H9 (cell line): ENCODE results near the gene SNX7. TPM values are rescaled to one million over a fixed set of nuclear protein-coding genes. Genes with fewer than 3 reads are reported as not detected.

Source experiments
- DNase-seq: peaks from one replicate; pipeline ENCODE4 v3.0.0-alpha.2; 2017
- H2AFZ ChIP-seq: one replicate; pipeline ENCODE4 v1.6.1; 2013; ENCODE audit warnings: mild to moderate bottlenecking, low read length, control low read depth, moderate library complexity
- H2AK5ac ChIP-seq: 2 replicates; pipeline ENCODE4 v1.6.1; 2013; ENCODE audit warnings: low read length, control low read depth, mixed read lengths; ENCODE audit not compliant: insufficient read length
- H2BK120ac ChIP-seq: one replicate; pipeline ENCODE4 v1.6.1; 2013; ENCODE audit warnings: low read depth, mild to moderate bottlenecking, low read length, control low read depth, inconsistent platforms; ENCODE audit not compliant: poor library complexity, severe bottlenecking
- H2BK12ac ChIP-seq: 2 replicates; pipeline ENCODE4 v1.6.1; 2013; ENCODE audit warnings: low read length, control low read depth, mixed read lengths, low read depth; ENCODE audit not compliant: insufficient read length
- H2BK15ac ChIP-seq: 2 replicates; pipeline ENCODE4 v1.6.1; 2013; ENCODE audit warnings: low read depth, low read length, control low read depth
- H2BK20ac ChIP-seq: one replicate; pipeline ENCODE4 v1.6.1; 2013; ENCODE audit warnings: low read depth, mild to moderate bottlenecking, low read length, control low read depth, inconsistent platforms; ENCODE audit not compliant: poor library complexity, severe bottlenecking
- H2BK5ac ChIP-seq: 2 replicates; pipeline ENCODE4 v1.6.1; 2013; ENCODE audit warnings: low read length, control low read depth, mixed read lengths; ENCODE audit not compliant: insufficient read length
- H3K14ac ChIP-seq: 2 replicates; pipeline ENCODE4 v1.6.1; 2013; ENCODE audit warnings: low read length, control low read depth; ENCODE audit not compliant: insufficient read depth
- H3K18ac ChIP-seq: 2 replicates; pipeline ENCODE4 v1.6.1; 2013; ENCODE audit warnings: low read depth, mild to moderate bottlenecking, mixed read lengths, low read length, control low read depth; ENCODE audit not compliant: insufficient read length
- H3K23ac ChIP-seq: 2 replicates; pipeline ENCODE4 v1.6.1; 2013; ENCODE audit warnings: low read length, control low read depth, mixed read lengths, low read depth; ENCODE audit not compliant: insufficient read length
- H3K23me2 ChIP-seq: 2 replicates; pipeline ENCODE4 v1.6.1; 2013; ENCODE audit warnings: low read depth, mild to moderate bottlenecking, mixed read lengths, low read length, control low read depth; ENCODE audit not compliant: insufficient read length, poor library complexity, severe bottlenecking
- H3K27ac ChIP-seq: 2 replicates; pipeline ENCODE4 v1.5.1; 2013; ENCODE audit warnings: low read length, control low read depth, mixed read lengths, low read depth; ENCODE audit not compliant: insufficient read length
- H3K27me3 ChIP-seq: 2 replicates; pipeline ENCODE4 v1.6.1; 2013; ENCODE audit warnings: low read length, control low read depth, inconsistent platforms; ENCODE audit not compliant: insufficient read depth
- H3K4ac ChIP-seq: 2 replicates; pipeline ENCODE4 v1.6.1; 2013; ENCODE audit warnings: low read depth, mild to moderate bottlenecking, control low read depth, inconsistent platforms, low read length, moderate library complexity
- H3K4me1 ChIP-seq: 2 replicates; pipeline ENCODE4 v1.6.1; 2013; ENCODE audit warnings: low read length, control low read depth, inconsistent platforms; ENCODE audit not compliant: insufficient read depth
- H3K4me2 ChIP-seq: 2 replicates; pipeline ENCODE4 v1.6.1; 2013; ENCODE audit warnings: low read length, control low read depth, mixed read lengths; ENCODE audit not compliant: insufficient read length, insufficient read depth
- H3K56ac ChIP-seq: 2 replicates; pipeline ENCODE4 v1.6.1; 2013; ENCODE audit warnings: low read depth, mild to moderate bottlenecking, mixed read lengths, low read length, control low read depth; ENCODE audit not compliant: insufficient read length
- H3K79me1 ChIP-seq: 2 replicates; pipeline ENCODE4 v1.6.1; 2013; ENCODE audit warnings: low read depth, mild to moderate bottlenecking, moderate library complexity, low read length, control low read depth, inconsistent platforms; ENCODE audit not compliant: insufficient read depth, poor library complexity, severe bottlenecking
- H3K79me2 ChIP-seq: 2 replicates; pipeline ENCODE4 v1.6.1; 2013; ENCODE audit warnings: low read length, control low read depth, inconsistent platforms; ENCODE audit not compliant: insufficient read depth
- H3K9ac ChIP-seq: 2 replicates; pipeline ENCODE4 v1.6.1; 2013; ENCODE audit warnings: low read length, control low read depth, mixed read lengths; ENCODE audit not compliant: insufficient read length; ENCODE audit errors: extremely low read depth
- H3K9me3 ChIP-seq: one replicate; pipeline ENCODE4 v1.6.1; 2013; ENCODE audit warnings: low read depth, low read length, inconsistent platforms; ENCODE audit not compliant: control insufficient read depth
- H3T11ph ChIP-seq: one replicate; pipeline ENCODE4 v1.6.1; 2013; ENCODE audit warnings: mild to moderate bottlenecking, low read length, control low read depth, inconsistent platforms
- H4K20me1 ChIP-seq: one replicate; pipeline ENCODE4 v1.6.1; 2013; ENCODE audit not compliant: control insufficient read depth, insufficient read length, insufficient read depth
- H4K5ac ChIP-seq: 2 replicates; pipeline ENCODE4 v1.6.1; 2013; ENCODE audit warnings: low read depth, mild to moderate bottlenecking, mixed read lengths, low read length, control low read depth; ENCODE audit not compliant: insufficient read length
- H4K8ac ChIP-seq: replicated peaks from 2 replicates; pipeline ENCODE4 v1.6.1; 2013; ENCODE audit warnings: low read length, control low read depth, mixed read lengths, low read depth; ENCODE audit not compliant: insufficient read length
- H4K91ac ChIP-seq: 2 replicates; pipeline ENCODE4 v1.6.1; 2013; ENCODE audit warnings: low read depth, mild to moderate bottlenecking, moderate library complexity, mixed read lengths, low read length, control low read depth; ENCODE audit not compliant: insufficient read length
- H3K27ac Mint-ChIP-seq, 3 experiments: 2 replicates in 2 of 3; 3 replicates in 1 of 3; pipeline ENCODE4 v1.8.0; 2020 to 2021; ENCODE audit warnings: mixed read lengths in 3 of 3, mild to moderate bottlenecking in 1 of 3, moderate library complexity in 1 of 3
- H3K27me3 Mint-ChIP-seq: 2 replicates; pipeline ENCODE4 v1.8.0; 2021; ENCODE audit warnings: low read depth, mild to moderate bottlenecking, moderate library complexity, mixed read lengths
- H3K36me3 Mint-ChIP-seq, 3 experiments: 2 replicates in 2 of 3; 3 replicates in 1 of 3; pipeline ENCODE4 v1.8.0; 2020 to 2021; ENCODE audit warnings: low read depth in 3 of 3, mixed read lengths in 3 of 3; ENCODE audit not compliant: insufficient read depth in 1 of 3
- H3K4me1 Mint-ChIP-seq, 2 experiments: 2 replicates each; pipeline ENCODE4 v1.8.0; 2020; ENCODE audit warnings: mixed read lengths in 2 of 2
- H3K4me3 Mint-ChIP-seq, 2 experiments: 2 replicates in 1 of 2; 3 replicates in 1 of 2; pipeline ENCODE4 v1.8.0; 2020 to 2021; ENCODE audit warnings: mild to moderate bottlenecking in 2 of 2, mixed read lengths in 2 of 2, moderate library complexity in 1 of 2
- H3K9me3 Mint-ChIP-seq, 2 experiments: 2 replicates in 1 of 2; 3 replicates in 1 of 2; pipeline ENCODE4 v1.8.0; 2020; ENCODE audit warnings: mild to moderate bottlenecking in 2 of 2, mixed read lengths in 2 of 2, moderate library complexity in 1 of 2
- CTCF ChIP-seq: fragments of 200-600 bp; sonication (generic); conservative IDR thresholded peaks from 3 replicates; pipeline ENCODE4 v1.8.0; 2021; ENCODE audit warnings: antibody characterized with exemption, mild to moderate bottlenecking
- total RNA-seq: library from RNA; stranded (reverse); gene quantifications from 2 replicates; pipeline ENCODE4 v1.2.1, GENCODE V29; 2021

Gene SNX7
- total RNA-seq, 1 experiment from 2014 or later: 24.7 TPM

- H3K18ac ChIP-seq: no peak overlapping the region
- no peaks in the 10 kb centered on the region for H3K23me2 ChIP-seq
- no peaks in the 10 kb centered on the region for H3K27me3 ChIP-seq
- Mint-ChIP-seq H3K4me3 (no peak overlapping the region), H3K9me3 (no peaks in the 10 kb centered on the region), H3K27ac (no peak overlapping the region), H3K27me3 (no peaks in the 10 kb centered on the region), H3K36me3 (no peaks in the 10 kb centered on the region), H3K4me1 (peaks cover 2 to 5% of the 10 kb centered on the region in 2 experiments; a peak in 3 of 4 replicates)
- H3K79me1 ChIP-seq: no peaks in the 10 kb centered on the region
- no peak overlapping the region for H3K4me2 ChIP-seq
- no peak overlapping the region for H3K27ac ChIP-seq
- no peak overlapping the region for H2BK20ac ChIP-seq
- no peaks in the 10 kb centered on the region for H3K79me2 ChIP-seq
- H2AFZ ChIP-seq: no peak overlapping the region
- no peaks in the 10 kb centered on the region for H3K9me3 ChIP-seq
- no peak overlapping the region for H2AK5ac ChIP-seq
- H4K8ac ChIP-seq: no peak overlapping the region
- no peak overlapping the region for H2BK12ac ChIP-seq
- no peak overlapping the region for H3K9ac ChIP-seq
- no peak overlapping the region for H4K5ac ChIP-seq
- H2BK15ac ChIP-seq: no peak overlapping the region
- no peak overlapping the region for H4K91ac ChIP-seq
- no peaks in the 10 kb centered on the region for H4K20me1 ChIP-seq
- H3K4me1 ChIP-seq: no peaks in the 10 kb centered on the region
- TF ChIP-seq CTCF: no peak
- H3K4ac ChIP-seq: no peak overlapping the region
- H3T11ph ChIP-seq: no peak overlapping the region
- H3K23ac ChIP-seq: no peak overlapping the region
- H2BK120ac ChIP-seq: no peak overlapping the region
- H3K14ac ChIP-seq: no peak overlapping the region
- no peak for DNase-seq
- H2BK5ac ChIP-seq: no peak overlapping the region
- H3K56ac ChIP-seq: no peak overlapping the region
These were observed 74.2 kb downstream of the SNX7 start for GRCh38 chr1:98735756-98736155.
